ENCODE data around the gene SFXN2. TPM values are rescaled to one million over a fixed set of nuclear protein-coding genes. Genes with fewer than 3 reads are reported as not detected.
"Not testable (repeated sequence)": the region's sequence is repeated elsewhere in the genome, so short reads cannot be mapped to it uniquely, and the experiment has no call there.

Gene SFXN2
- polyA plus RNA-seq, 1 donor: 27.3 TPM

GRCh38 chr10:102681696-102682095 lies 32.7 kb upstream of the SFXN2 start:
- H3K4me3 ChIP-seq (ENCODE audit: low read length): no peak overlapping the region
- peaks cover 12% of the 10 kb centered on the region for H3K4me1 ChIP-seq (ENCODE audit: control insufficient read depth, insufficient read depth, low read length)
- no peak for DNase-seq
- no peaks in the 10 kb centered on the region for H3K9me3 ChIP-seq (ENCODE audit: control insufficient read depth, low read depth, low read length)
- H3K27me3 ChIP-seq (ENCODE audit: control insufficient read depth, insufficient read depth, low read length): no peaks in the 10 kb centered on the region
- H3K36me3 ChIP-seq (ENCODE audit: control insufficient read depth, insufficient read depth, low read length): peaks cover 11% of the 10 kb centered on the region
- no CpG with 5 or more reads among the region's 5 CpGs for WGBS (ENCODE audit: insufficient coverage, low lambda C conversion rate)
- no peak overlapping the region for H3K27ac ChIP-seq (ENCODE audit: low read length)

- WGBS (ENCODE audit: insufficient coverage, low lambda C conversion rate): 60% methylated on average over 1 of the region's 7 CpGs
- peaks cover 9% of the 10 kb centered on the region for H3K4me1 ChIP-seq (ENCODE audit: control insufficient read depth, insufficient read depth, low read length)
- H3K27ac ChIP-seq (ENCODE audit: low read length): no peak overlapping the region
- H3K4me3 ChIP-seq (ENCODE audit: low read length): no peak overlapping the region
- no peaks in the 10 kb centered on the region for H3K9me3 ChIP-seq (ENCODE audit: control insufficient read depth, low read depth, low read length)
- no peaks in the 10 kb centered on the region for H3K27me3 ChIP-seq (ENCODE audit: control insufficient read depth, insufficient read depth, low read length)
- DNase-seq: no peak
- peaks cover 11% of the 10 kb centered on the region for H3K36me3 ChIP-seq (ENCODE audit: control insufficient read depth, insufficient read depth, low read length)
These were observed 32.0 kb upstream of the SFXN2 start for GRCh38 chr10:102682416-102682815.

- no peak overlapping the region for H3K27ac ChIP-seq (ENCODE audit: low read length)
- peaks cover 11% of the 10 kb centered on the region for H3K36me3 ChIP-seq (ENCODE audit: control insufficient read depth, insufficient read depth, low read length)
- H3K27me3 ChIP-seq (ENCODE audit: control insufficient read depth, insufficient read depth, low read length): no peaks in the 10 kb centered on the region
- WGBS (ENCODE audit: insufficient coverage, low lambda C conversion rate): 100% methylated on average over 1 of the region's 4 CpGs
- no peak overlapping the region for H3K4me3 ChIP-seq (ENCODE audit: low read length)
- H3K9me3 ChIP-seq (ENCODE audit: control insufficient read depth, low read depth, low read length): no peaks in the 10 kb centered on the region
- H3K4me1 ChIP-seq (ENCODE audit: control insufficient read depth, insufficient read depth, low read length): peaks cover 9% of the 10 kb centered on the region
- no peak for DNase-seq
These were observed 31.5 kb upstream of the SFXN2 start for GRCh38 chr10:102682981-102683380.

GRCh38 chr10:102683736-102684135 lies 30.7 kb upstream of the SFXN2 start:
- Histone ChIP-seq H3K27ac (ENCODE audit: low read length) (no peak overlapping the region), H3K4me1 (ENCODE audit: control insufficient read depth, insufficient read depth, low read length) (peaks cover 5% of the 10 kb centered on the region), H3K4me3 (ENCODE audit: low read length) (no peak overlapping the region), H3K36me3 (ENCODE audit: control insufficient read depth, insufficient read depth, low read length) (peaks cover 11% of the 10 kb centered on the region), H3K9me3 (ENCODE audit: control insufficient read depth, low read depth, low read length) (no peaks in the 10 kb centered on the region), H3K27me3 (ENCODE audit: control insufficient read depth, insufficient read depth, low read length) (no peaks in the 10 kb centered on the region)
- no peak for DNase-seq
- WGBS (ENCODE audit: insufficient coverage, low lambda C conversion rate): 90% methylated on average over 2 of the region's 5 CpGs

- no peaks in the 10 kb centered on the region for H3K9me3 ChIP-seq (ENCODE audit: control insufficient read depth, low read depth, low read length)
- no peak overlapping the region for H3K4me3 ChIP-seq (ENCODE audit: low read length)
- DNase-seq: no peak
- no peaks in the 10 kb centered on the region for H3K27me3 ChIP-seq (ENCODE audit: control insufficient read depth, insufficient read depth, low read length)
- H3K36me3 ChIP-seq (ENCODE audit: control insufficient read depth, insufficient read depth, low read length): peaks cover under 1% of the 10 kb centered on the region
- WGBS (ENCODE audit: insufficient coverage, low lambda C conversion rate): 100% methylated on average over 1 of the region's 8 CpGs
- no peaks in the 10 kb centered on the region for H3K4me1 ChIP-seq (ENCODE audit: control insufficient read depth, insufficient read depth, low read length)
- H3K27ac ChIP-seq (ENCODE audit: low read length): no peak overlapping the region
These were observed 23.0 kb upstream of the SFXN2 start for GRCh38 chr10:102691285-102692066.

GRCh38 chr10:102695401-102695800 lies 19.0 kb upstream of the SFXN2 start:
- not testable (repeated sequence) for H3K27me3 ChIP-seq (ENCODE audit: control insufficient read depth, insufficient read depth, low read length); H3K4me3 ChIP-seq (ENCODE audit: low read length); H3K9me3 ChIP-seq (ENCODE audit: control insufficient read depth, low read depth, low read length); DNase-seq; H3K27ac ChIP-seq (ENCODE audit: low read length); H3K4me1 ChIP-seq (ENCODE audit: control insufficient read depth, insufficient read depth, low read length)
- H3K36me3 ChIP-seq (ENCODE audit: control insufficient read depth, insufficient read depth, low read length): peaks cover 17% of the 10 kb centered on the region
- no CpG with 5 or more reads among the region's 10 CpGs for WGBS (ENCODE audit: insufficient coverage, low lambda C conversion rate)

- Histone ChIP-seq H3K9me3 (ENCODE audit: control insufficient read depth, low read depth, low read length) (no peaks in the 10 kb centered on the region), H3K27ac (ENCODE audit: low read length) (no peak overlapping the region), H3K4me3 (ENCODE audit: low read length) (no peak overlapping the region), H3K27me3 (ENCODE audit: control insufficient read depth, insufficient read depth, low read length) (no peaks in the 10 kb centered on the region), H3K36me3 (ENCODE audit: control insufficient read depth, insufficient read depth, low read length) (peaks cover 17% of the 10 kb centered on the region), H3K4me1 (ENCODE audit: control insufficient read depth, insufficient read depth, low read length) (no peaks in the 10 kb centered on the region)
- no peak for DNase-seq
- WGBS (ENCODE audit: insufficient coverage, low lambda C conversion rate): 100% methylated on average over 1 of the region's 3 CpGs
These were observed 17.7 kb upstream of the SFXN2 start for GRCh38 chr10:102696736-102697135.

GRCh38 chr10:102698894-102699293 lies 15.5 kb upstream of the SFXN2 start:
- peaks cover 17% of the 10 kb centered on the region for H3K36me3 ChIP-seq (ENCODE audit: control insufficient read depth, insufficient read depth, low read length)
- H3K9me3 ChIP-seq (ENCODE audit: control insufficient read depth, low read depth, low read length): no peaks in the 10 kb centered on the region
- H3K4me1 ChIP-seq (ENCODE audit: control insufficient read depth, insufficient read depth, low read length): no peaks in the 10 kb centered on the region
- no peaks in the 10 kb centered on the region for H3K27me3 ChIP-seq (ENCODE audit: control insufficient read depth, insufficient read depth, low read length)
- H3K27ac ChIP-seq (ENCODE audit: low read length): no peak overlapping the region
- 100% methylated on average over 1 of the region's 2 CpGs for WGBS (ENCODE audit: insufficient coverage, low lambda C conversion rate)
- DNase-seq: no peak
- no peak overlapping the region for H3K4me3 ChIP-seq (ENCODE audit: low read length)

GRCh38 chr10:102701272-102701671 lies 13.2 kb upstream of the SFXN2 start:
- Histone ChIP-seq H3K4me1 (ENCODE audit: control insufficient read depth, insufficient read depth, low read length) (no peaks in the 10 kb centered on the region), H3K27me3 (ENCODE audit: control insufficient read depth, insufficient read depth, low read length) (no peaks in the 10 kb centered on the region), H3K9me3 (ENCODE audit: control insufficient read depth, low read depth, low read length) (no peaks in the 10 kb centered on the region), H3K36me3 (ENCODE audit: control insufficient read depth, insufficient read depth, low read length) (peaks cover 17% of the 10 kb centered on the region), H3K4me3 (ENCODE audit: low read length) (no peak overlapping the region), H3K27ac (ENCODE audit: low read length) (no peak overlapping the region)
- DNase-seq: no peak
- WGBS (ENCODE audit: insufficient coverage, low lambda C conversion rate): no CpG with 5 or more reads among the region's 3 CpGs

GRCh38 chr10:102701796-102702195 lies 12.6 kb upstream of the SFXN2 start:
- Histone ChIP-seq H3K27me3 (ENCODE audit: control insufficient read depth, insufficient read depth, low read length) (no peaks in the 10 kb centered on the region), H3K36me3 (ENCODE audit: control insufficient read depth, insufficient read depth, low read length) (peaks cover 13% of the 10 kb centered on the region), H3K4me1 (ENCODE audit: control insufficient read depth, insufficient read depth, low read length) (no peaks in the 10 kb centered on the region), H3K4me3 (ENCODE audit: low read length) (no peak overlapping the region), H3K27ac (ENCODE audit: low read length) (no peak overlapping the region), H3K9me3 (ENCODE audit: control insufficient read depth, low read depth, low read length) (no peaks in the 10 kb centered on the region)
- WGBS (ENCODE audit: insufficient coverage, low lambda C conversion rate): 100% methylated on average over 1 of the region's 3 CpGs
- no peak for DNase-seq

GRCh38 chr10:102702742-102703141 lies 11.7 kb upstream of the SFXN2 start:
- WGBS (ENCODE audit: insufficient coverage, low lambda C conversion rate): no CpG with 5 or more reads among the region's 2 CpGs

More at GRCh38 chr10:102702742-102703141, 11.7 kb upstream of the SFXN2 start:
- Histone ChIP-seq H3K9me3 (ENCODE audit: control insufficient read depth, low read depth, low read length) (no peaks in the 10 kb centered on the region), H3K36me3 (ENCODE audit: control insufficient read depth, insufficient read depth, low read length) (peaks cover 12% of the 10 kb centered on the region), H3K4me1 (ENCODE audit: control insufficient read depth, insufficient read depth, low read length) (no peaks in the 10 kb centered on the region), H3K4me3 (ENCODE audit: low read length) (no peak overlapping the region), H3K27me3 (ENCODE audit: control insufficient read depth, insufficient read depth, low read length) (no peaks in the 10 kb centered on the region), H3K27ac (ENCODE audit: low read length) (no peak overlapping the region)
- no peak for DNase-seq
